Measurements from ENCODE around the gene KCNJ10.

KCNJ10 gene

DNA sequence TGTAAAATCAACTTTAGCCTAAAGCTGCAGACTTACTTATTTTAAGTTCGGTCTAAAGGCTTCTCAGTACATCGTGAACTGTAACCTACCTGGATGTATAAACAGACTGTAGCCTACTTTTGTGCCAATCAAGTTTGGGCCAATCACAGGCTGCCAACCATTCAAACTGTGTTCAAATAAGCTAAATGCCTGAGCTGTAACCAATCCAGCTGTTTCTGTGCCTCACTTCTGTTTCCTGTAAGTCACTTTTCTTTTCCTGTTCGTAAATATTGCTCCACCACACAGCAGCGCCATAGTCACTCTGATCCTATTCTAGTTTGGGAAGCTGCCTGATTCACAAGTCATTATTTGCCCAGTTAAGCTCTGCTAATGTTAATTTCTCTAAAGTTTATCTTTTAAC is 78.4 kb downstream of the KCNJ10 start:
- no peak for DNase-seq (ENCODE audit: low read depth in 2 of 2)

DNA sequence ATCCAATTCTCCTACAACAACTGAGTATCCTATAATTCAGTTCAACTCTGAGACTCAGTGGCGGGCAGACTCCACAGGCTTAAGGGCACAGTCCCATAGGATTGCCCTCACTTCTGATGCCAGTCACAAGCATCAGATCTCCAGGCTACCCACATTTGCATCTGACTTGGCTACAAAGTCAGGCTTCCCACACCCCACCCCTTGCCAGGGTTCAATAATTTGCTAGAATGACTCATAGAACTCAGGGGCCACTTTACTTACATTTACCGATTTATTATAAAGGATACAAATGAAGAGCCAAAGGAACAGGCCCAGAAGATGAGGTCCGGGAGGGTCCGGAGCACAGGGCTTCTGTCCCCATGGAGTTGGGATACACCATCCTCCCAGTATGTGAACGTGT is 80.0 kb downstream of the KCNJ10 start:
- DNase-seq (ENCODE audit: low read depth in 2 of 2) = no peak

DNA sequence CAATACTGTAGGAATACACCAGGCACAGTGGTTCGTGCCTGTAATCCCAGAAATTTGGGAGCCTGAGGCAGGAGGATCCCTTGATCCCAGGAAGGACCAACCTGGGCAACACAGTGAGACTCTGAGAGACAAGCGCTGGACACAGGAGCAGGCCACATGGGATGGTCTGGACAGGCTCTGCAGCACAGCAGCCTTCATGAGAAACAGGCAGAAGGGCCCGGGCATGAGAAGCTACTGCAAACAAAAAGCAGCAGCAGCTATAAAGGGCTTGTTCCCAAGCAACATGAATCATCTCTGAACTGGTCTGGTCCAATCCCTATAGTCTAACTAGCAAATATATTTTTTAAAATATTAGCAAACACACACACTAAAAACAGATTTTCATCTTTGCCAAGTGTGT is 80.4 kb downstream of the KCNJ10 start:
- no peak for DNase-seq (ENCODE audit: low read depth in 2 of 2)

DNA sequence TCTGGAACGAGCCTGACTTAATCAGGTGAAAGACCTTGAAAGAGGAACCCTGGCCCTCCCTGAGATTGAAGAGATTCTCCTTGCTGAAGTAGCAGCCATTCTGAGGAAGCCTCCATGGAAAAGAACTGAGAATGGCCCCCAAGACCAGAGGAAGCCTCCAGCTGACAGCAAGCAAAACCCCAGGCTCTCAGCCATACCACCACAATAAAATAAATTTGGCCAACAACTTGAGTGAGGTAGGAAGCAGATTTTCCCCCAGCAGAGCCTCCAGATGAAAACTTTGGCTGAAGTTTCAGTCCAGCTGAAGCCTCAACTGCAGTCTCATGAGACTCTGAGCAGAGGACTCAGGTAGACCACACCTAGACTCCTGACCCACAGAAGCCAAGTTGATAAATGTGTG is 82.0 kb downstream of the KCNJ10 start:
- DNase-seq (ENCODE audit: low read depth in 2 of 2) = no peak

DNA sequence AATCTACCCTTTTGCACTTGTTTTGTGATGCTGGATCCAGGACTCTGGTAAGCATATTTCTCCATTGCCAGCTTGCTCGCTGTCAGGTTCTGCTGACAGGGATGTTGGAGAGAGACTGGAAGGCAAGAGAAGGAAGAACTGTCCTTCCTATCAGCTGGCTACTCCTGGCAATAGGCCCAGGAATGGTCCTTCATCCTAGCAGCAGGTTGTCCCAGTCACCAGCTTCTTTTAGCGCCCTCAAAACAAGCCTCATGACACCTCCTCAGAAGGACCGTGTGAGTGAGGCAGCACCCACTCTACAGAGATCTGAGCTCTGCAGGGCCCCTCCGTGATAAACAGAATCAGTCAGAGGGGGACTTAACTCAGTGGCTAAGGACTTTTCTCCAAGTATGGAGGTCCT is 82.8 kb downstream of the KCNJ10 start:
- DNase-seq (ENCODE audit: low read depth in 2 of 2) = no peak

DNA sequence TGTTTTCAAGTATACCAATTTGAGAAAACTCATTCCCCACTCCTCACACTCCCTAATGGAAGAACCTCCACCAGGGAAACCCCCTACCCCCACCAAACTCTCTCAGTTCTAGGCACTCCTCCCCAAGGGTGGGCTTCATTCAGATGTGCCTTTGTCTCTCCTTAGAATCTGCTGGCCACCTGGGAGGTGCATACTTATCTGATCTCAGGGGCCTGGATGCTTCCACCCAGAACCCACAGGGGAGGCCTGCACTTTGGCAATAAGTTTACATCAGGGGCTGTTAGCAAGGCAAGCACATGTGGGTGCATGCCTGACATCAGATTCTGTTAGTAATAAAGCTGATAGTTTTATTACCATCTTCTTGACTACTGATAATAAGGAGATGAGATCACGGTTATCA is 83.4 kb downstream of the KCNJ10 start:
- no peak for DNase-seq (ENCODE audit: low read depth in 2 of 2)

DNA sequence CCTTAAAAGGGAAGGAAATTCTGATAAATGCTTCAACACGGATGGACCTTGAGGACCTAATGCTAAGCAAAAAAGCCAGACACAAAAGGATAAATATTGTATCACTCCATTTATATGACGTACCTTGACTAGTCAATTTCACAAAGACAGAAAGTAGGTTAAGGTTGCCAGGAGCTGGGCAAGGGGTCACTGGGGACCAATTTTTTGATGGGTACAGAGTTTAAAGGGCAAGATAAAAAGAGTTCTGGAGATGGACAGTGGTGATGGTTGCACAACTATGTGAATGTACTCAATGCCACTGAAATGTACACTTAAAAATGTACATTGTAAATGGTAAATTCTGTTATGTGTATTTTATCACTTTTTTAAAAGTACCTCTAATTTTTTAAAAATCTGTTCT is 83.9 kb downstream of the KCNJ10 start:
- DNase-seq (ENCODE audit: low read depth in 2 of 2) = no peak

DNA sequence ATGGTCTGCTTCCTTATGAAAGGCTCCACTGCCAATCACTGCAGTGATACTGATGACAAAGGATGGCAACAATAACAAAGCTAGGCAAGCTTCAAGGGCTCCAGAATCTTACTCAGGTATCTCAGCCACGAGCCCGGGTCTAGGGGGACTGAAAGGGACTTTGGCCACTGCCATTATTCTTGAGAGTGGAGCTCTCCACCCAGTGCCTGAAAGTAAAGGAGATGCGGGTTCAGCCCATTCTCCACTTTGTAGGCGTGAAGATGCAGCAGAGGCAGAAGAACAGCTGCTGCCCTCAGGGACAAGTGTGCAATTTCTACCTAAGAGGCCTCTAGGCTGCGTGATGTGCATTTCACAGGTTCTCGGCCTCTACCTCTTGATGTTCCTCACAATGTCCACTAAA is 84.5 kb downstream of the KCNJ10 start:
- DNase-seq (ENCODE audit: low read depth in 2 of 2) = no peak

DNA sequence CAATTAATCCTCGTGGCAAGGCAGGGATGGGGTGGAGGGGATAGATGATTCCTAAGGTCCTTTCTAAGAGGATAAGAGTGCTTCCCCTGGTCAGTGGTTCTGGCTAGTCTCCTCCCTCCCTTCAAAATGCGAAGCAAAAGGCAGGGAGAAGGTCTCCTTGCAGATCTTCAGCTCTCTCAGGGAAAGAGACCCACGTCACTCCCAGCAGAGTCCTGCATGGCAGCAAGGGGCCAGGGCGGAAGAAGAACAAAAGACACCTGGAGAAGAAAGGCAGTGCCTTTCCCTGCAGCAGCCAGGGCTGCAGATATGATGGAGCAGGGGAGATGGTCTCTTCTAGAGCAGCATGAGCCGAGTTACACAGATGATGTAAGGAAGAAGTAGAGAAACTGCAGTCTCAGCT is 86.3 kb downstream of the KCNJ10 start:
- DNase-seq (ENCODE audit: low read depth in 2 of 2) = no peak

DNA sequence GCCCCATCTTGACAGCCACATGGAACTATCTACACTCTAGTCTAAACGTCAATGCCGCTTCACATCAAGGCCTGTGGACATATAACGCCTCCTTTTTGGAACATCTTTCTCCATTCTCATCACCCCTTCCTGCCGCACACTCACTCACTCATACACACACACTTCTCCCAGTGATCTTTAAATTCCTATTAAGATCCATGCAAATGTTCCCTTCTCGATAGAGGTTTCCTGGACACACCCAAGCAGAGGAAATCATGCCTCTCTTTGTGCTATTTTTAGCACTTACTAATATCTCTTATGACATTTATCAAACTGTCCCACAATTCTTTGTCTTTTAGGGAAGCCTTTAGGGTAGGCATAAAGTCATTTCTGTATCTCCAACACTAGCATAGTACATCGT is 87.7 kb downstream of the KCNJ10 start:
- DNase-seq (ENCODE audit: low read depth in 2 of 2) = no peak

DNA sequence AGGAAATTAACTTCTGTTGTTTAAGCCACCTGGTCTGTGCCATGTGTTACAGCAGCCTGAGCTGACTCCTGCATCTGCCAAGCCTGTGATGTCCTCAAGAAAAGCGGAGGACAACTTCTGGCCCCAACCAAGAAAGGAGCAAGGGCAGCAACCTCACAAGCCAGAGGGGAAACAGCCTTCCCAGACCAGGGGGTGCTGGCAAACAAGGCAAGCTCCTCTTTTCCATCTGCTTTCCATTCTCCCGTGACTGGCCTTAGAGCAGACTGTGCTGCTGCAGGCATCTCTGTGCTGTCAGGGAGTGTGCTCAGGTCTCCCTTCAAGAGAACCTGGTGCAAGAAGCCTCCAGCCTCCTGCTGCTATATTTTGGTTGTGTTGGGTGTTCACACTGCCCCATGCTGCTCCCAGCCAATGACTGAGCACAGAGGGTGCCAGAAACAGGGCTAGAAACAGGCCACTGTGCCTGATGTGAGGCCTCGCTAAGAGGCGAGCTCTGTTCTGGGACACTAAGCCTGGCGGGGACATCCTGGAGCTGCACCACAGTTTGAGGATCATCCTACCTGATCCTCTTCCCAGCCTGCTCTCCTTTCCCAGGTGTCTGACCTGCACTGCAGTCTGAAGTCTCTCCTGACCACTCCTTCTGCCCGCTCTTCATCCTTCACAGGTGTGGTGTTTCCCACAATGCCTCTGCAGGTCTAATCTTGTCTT is 88.5 kb downstream of the KCNJ10 start:
- no peak for DNase-seq (ENCODE audit: low read depth in 2 of 2)

DNA sequence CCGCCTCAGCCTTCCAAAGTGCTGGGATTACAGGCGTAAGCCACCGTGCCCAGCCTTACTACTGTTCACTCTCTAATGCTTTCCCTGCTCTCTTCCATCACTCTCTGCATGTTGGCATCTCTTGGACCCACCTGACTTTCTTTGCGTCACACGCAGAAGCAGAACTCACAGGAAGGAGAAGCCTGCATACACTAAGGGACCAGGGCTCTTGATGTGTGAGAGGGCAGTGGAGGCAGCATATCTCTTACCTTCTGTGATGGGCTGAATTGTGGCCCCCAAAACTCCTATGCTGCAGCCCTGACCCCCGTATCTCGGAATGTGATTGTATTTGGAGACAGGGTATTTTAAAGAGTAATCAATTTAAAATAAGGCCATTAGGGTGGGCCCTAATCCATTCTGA is 89.2 kb downstream of the KCNJ10 start:
- DNase-seq (ENCODE audit: low read depth in 2 of 2) = no peak

DNA sequence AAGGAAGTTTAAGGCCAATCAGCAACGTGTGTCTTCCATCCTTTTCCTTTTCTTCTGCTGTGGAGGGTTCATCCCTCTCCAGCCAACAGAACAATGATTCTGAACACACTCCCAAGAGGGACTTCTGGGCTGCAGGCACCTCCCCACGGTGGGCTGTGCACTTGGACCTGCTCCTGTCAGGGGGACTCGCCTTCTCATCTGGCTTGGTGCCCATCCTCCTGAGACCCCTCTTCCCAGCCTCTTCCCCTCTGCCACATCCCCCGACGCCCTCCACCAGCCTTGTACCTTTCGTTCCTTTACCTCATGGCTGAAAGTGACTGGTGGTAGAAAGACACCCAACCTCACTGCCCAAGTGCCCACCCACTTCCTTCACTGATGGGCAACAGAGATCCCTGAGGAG is 89.9 kb downstream of the KCNJ10 start:
- DNase-seq (ENCODE audit: low read depth in 2 of 2) = no peak

DNA sequence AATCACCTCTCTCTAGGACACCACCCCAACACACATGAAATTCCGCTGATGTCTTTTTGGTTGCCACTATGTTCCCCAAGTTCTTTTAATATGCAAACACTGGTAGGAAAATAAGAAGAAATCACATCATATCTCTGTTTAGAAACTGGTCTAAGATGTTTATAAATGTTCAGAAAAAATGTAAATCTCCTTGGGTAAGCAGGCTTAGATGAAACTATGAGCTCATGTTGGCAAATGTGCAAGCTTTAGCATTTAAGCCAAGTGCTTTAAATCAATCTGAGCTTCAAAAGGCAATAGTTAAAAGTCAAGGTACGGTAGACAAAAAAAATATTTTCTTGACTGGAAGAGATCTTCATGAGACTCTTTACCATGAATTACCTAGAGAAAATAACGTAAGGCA is 90.7 kb downstream of the KCNJ10 start:
- DNase-seq (ENCODE audit: low read depth in 2 of 2) = no peak

DNA sequence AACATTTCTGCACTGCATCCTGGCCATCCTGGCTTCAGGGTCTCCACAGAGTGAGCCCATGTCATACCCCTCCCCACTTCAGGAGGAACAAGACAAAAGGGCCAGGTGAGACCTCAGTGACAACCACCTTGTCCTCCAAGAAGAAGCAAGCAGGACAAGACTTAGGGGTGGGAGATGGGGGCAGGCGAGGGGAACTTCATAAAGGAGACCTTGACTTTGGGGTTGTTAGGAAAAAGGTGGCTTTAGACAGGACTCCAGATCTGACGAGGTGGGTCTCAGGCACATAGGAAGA is 91.9 kb downstream of the KCNJ10 start:
- no peak for DNase-seq (ENCODE audit: low read depth in 2 of 2)

DNA sequence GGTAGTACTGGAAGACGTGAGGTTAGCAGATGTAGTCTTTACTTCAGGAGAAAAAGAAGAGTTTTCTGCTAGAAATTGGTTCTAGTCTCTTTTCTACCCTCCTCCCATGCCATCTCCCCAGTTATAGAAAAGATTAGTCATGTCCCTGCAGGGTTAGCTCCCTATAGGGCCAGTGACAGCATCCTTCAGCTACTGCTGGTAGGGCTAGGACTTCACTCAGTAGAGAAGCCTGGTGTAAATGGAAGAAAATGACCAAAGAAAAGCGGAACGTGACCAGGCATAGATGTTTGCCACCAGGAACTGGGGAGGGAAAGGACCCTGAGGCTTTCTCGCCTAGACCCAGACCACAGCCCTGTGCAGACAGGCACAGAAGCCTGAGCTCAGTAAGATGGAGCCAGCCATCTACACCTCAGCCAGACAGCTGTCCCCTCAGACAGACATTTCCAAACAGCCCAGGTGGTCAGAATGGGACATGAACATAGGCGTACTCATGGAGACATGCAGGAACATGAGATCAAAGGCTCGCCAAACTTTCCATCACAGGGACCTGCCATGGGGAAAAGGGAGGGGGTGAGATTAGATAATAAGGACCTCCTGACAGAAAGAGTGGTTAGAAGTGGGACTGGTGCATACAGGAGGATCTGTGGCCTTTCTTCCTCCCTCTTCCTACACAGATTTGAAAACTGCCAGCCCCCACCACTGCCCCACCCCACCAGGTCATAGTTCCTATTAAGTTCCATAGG is 92.4 kb downstream of the KCNJ10 start:
- no peak for DNase-seq (ENCODE audit: low read depth in 2 of 2)

DNA sequence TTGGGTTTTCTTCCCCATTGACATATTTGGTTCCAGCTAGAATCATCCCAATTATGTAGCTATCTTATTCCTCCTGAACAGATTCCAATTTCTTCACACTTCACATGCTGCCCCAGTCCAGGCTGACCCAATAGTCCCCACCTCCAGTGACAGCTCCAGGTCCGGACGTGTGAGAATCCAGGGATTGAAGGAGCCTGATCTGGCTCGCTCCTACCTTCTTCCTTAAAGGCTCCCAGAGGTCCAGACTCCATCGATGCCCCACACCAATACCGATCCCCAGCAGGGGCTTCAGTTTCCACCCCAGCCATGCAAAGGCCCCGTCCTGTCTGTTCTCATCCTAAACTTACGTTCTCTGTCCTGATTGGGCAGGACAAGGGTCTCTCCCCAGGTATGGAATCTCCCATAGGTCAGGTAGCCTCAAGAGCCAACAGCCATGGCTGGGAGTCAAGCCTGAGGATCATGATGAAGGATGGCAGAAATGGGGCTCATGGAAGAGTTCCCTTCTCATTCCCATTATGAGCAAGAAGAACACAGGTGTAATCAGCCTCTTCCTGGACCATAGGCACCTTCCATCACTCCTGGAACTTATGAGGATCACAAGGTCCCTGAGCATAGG is 95.5 kb downstream of the KCNJ10 start:
- DNase-seq (ENCODE audit: low read depth in 2 of 2) = no peak

DNA sequence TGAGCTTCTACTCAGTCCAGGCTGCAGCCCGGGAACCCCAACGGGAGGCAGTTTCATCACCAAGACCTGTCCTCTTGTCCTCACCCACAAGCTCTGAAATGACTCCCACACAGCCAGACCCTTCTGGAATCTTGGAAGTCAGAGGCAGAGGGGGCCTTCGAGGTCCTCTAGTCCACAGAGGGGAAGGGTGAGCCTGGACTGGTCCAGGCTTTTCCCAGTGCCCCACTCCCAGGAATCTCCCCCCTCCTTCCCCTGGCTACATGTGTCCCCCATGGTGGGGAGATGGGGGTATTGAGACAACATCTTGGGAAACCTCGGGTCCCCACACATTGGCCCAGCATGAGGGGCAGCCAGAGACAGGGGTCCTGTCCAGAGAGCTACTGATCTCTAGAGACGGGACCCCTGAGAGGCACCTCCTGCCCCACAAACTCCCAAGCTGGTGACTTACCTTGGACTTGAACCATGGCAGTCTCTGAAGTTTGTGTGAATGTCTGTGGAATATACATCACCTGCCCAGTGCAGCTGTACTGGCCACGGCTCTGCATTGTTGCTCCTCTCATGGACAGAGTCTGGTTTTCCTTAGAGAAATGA is 96.5 kb downstream of the KCNJ10 start:
- DNase-seq (ENCODE audit: low read depth in 2 of 2) = no peak

DNA sequence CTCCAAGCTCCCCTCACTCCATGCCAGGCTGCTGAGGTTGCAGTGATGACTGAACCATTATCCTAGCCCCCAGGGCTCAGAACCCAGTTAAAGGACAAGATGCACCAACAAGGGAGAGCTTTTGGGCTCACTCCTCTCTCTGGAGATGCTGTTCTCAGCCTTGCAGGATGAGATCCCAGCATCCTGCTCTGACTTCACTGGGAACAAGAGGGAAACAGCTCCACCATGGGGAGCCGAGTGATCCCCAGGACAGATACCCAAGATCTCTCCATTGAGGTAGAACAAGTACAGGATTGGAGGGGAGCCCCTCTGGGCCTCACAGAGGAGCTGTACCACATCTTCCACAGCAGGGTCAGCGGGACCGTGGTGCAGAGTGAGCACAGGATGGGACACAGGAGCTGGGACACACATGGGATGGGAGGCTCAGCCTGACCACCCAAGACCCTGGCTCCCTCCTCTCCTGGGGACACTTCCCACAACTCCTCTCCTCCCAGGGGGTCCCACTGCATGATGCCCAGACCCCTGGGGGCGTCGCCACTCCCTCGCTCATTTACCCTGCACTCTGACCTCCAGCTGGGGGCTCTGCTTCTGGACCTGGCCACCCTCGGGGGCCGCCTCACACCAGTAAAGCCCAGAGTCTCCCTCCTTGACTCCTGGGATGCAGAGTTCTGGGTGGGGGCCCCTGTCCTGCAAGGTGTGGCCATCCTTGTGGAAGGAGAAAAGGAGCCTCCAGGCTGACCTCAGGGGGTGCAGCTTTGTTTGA is 97.3 kb downstream of the KCNJ10 start:
- no peak for DNase-seq (ENCODE audit: low read depth in 2 of 2)

DNA sequence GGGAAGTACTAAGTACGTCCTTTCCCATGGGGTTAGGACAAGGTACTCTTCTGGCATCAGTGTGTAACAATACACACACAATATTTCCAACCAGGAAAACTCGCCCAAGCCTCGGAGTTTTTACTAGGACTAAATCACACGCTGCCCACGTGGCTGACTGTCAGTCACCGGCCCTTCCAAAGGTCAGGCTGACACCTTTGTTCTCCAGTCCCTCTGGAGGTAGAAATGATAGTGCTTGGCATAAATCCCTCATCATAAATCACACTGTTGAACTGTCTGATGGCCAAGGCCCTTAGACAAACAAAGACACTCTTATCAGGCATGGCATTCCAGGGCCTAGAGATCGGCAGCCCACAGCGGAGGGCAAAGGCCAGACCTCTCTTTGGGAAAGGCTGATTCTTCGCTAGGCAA is 99.0 kb downstream of the KCNJ10 start:
- no peak for DNase-seq (ENCODE audit: low read depth in 2 of 2)

DNA sequence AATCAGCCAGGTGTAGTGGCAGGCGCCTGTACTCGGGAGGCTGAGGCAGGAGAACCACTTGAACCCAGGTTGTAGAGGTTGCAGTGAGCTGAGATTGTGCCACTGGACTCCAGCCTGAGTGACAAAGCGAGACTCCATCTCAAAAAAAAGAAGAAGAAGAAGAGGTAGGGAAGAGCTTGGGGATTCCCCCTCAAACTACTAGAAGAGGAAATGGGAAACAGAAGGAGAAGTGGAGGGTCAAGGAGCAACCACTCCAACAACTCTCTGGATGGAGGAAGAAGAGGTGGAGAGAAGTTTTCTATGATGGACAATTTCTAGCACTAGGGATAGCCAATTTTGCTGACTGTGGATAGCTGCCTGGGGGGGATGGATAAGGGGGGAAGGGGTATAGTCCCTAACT is 101.1 kb downstream of the KCNJ10 start:
- DNase-seq (ENCODE audit: low read depth in 2 of 2) = no peak

DNA sequence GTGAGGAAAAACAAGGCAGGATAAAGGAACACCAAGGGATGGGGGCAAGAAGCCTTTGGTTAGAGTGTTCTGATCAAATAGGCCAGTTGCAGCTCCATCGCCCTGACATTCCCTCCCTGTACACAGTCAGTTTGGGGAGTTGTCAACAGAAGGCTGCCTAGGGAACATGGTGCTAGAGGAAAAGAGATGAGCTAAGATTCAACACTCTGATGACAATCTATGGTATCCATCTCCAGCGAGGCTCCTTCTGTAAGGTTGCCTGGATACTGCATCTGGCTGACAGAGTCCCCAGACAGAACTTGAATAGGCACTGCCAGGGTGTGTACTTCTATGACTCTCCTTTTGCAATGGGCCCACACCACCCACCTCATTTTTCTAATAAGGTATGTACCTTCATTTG is 104.7 kb downstream of the KCNJ10 start:
- no peak for DNase-seq (ENCODE audit: low read depth in 2 of 2)

All from stimulated activated CD8-positive, alpha-beta memory T cell treated with anti-CD3 and anti-CD28 coated beads, Interleukin-7, amount 100 ng/mL, for 1 hour (primary cell).